Bone marrow (tissue), 2 donors: Measurements from ENCODE around the gene C10orf105.

Experiments
- DNase-seq, 2 donors: peaks; one replicate each; lab custom pipeline; 2025; lab: John Stamatoyannopoulos, UW

Gene C10orf105

GRCh38 chr10:71715860-71716259 is 3.7 kb downstream of the C10orf105 start:
- no peak for DNase-seq

- DNase-seq = no peak
Measured at GRCh38 chr10:71715026-71715425, 4.6 kb downstream of the C10orf105 start.

GRCh38 chr10:71714592-71714991 is 5.0 kb downstream of the C10orf105 start:
- DNase-seq = no peak

- DNase-seq = no peak
Measured at GRCh38 chr10:71714031-71714410, 5.6 kb downstream of the C10orf105 start.

- DNase-seq = peak; percentile 49 to 75
Measured at GRCh38 chr10:71713135-71714030, 6.2 kb downstream of the C10orf105 start.

- DNase-seq = no peak
Measured at GRCh38 chr10:71712572-71713134, 6.9 kb downstream of the C10orf105 start.

GRCh38 chr10:71712170-71712569 is 7.4 kb downstream of the C10orf105 start:
- no peak for DNase-seq

GRCh38 chr10:71711052-71711623 is 8.4 kb downstream of the C10orf105 start:
- DNase-seq = no peak

GRCh38 chr10:71710519-71710918 is 9.1 kb downstream of the C10orf105 start:
- no peak for DNase-seq

GRCh38 chr10:71708897-71709882 is 10.4 kb downstream of the C10orf105 start:
- DNase-seq = no peak

GRCh38 chr10:71708301-71708703 is 11.3 kb downstream of the C10orf105 start:
- DNase-seq = peak; percentile 16 to 22

- no peak for DNase-seq
Measured at GRCh38 chr10:71707240-71707789, 12.3 kb downstream of the C10orf105 start.

GRCh38 chr10:71706216-71707121 is 13.1 kb downstream of the C10orf105 start:
- DNase-seq = no peak

GRCh38 chr10:71705582-71705981 is 14.0 kb downstream of the C10orf105 start:
- DNase-seq = no peak

GRCh38 chr10:71704816-71705215 is 14.8 kb downstream of the C10orf105 start:
- no peak for DNase-seq

- DNase-seq = no peak
Measured at GRCh38 chr10:71703577-71703976, 16.0 kb downstream of the C10orf105 start.

- DNase-seq = no peak
Measured at GRCh38 chr10:71701496-71702132, 18.0 kb downstream of the C10orf105 start.

GRCh38 chr10:71700731-71701368 is 18.7 kb downstream of the C10orf105 start:
- no peak for DNase-seq

- no peak for DNase-seq
Measured at GRCh38 chr10:71698737-71699136, 20.8 kb downstream of the C10orf105 start.
